Ovary (tissue), 9 donors: ENCODE measurements around the gene CUTA. TPM values are rescaled to one million over a fixed set of nuclear protein-coding genes. Genes with fewer than 3 reads are reported as not detected.

Experiments used
- DNase-seq, 5 donors: peaks; one replicate each; pipeline ENCODE4 v3.0.0-alpha.2; 2019 to 2020
- H3K27ac ChIP-seq, 2 donors: fragments of 200-600 bp; one replicate each; pipeline versions ENCODE4 v1.5.1 to v1.8.0; 2019 to 2022
- H3K27me3 ChIP-seq: fragments of 200-600 bp; one replicate; pipeline ENCODE4 v1.8.0; 2022
- H3K36me3 ChIP-seq: fragments of 200-600 bp; sonication (generic); one replicate; pipeline ENCODE4 v1.5.1; 2019
- H3K4me1 ChIP-seq: one replicate; pipeline ENCODE4 v1.8.1; 2013; ENCODE audit warnings: mild to moderate bottlenecking, moderate library complexity; ENCODE audit not compliant: insufficient read depth
- H3K4me3 ChIP-seq: fragments of 200-600 bp; sonication (generic); one replicate; pipeline ENCODE4 v1.5.1; 2017
- H3K9me3 ChIP-seq, 2 donors: fragments of 200-600 bp in 1 of 2; sonication (generic) in 1 of 2; one replicate each; pipeline versions ENCODE4 v1.5.1 to v1.8.1; 2013 to 2019; ENCODE audit warnings: mild to moderate bottlenecking in 1 of 2, moderate library complexity in 1 of 2
- EP300 ChIP-seq: sonication (generic); formaldehyde crosslinking; IDR thresholded peaks from one replicate; pipeline ENCODE4 v1.6.1; 2017; ENCODE audit warnings: antibody characterized with exemption
- POLR2A ChIP-seq: fragments of 450-650 bp; IDR thresholded peaks from one replicate; pipeline ENCODE4 v1.6.1; 2017; ENCODE audit warnings: antibody characterized with exemption, mild to moderate bottlenecking, moderate library complexity
- WGBS, 3 donors: extraction: QIAGEN DNeasy Blood & Tissue Kit in 1 of 3; methylation state at CpG; one replicate each; pipeline versions ENCODE4 v1.1.5 to v1.1.7; 2013 to 2017; 5-methylcytosine and 5-hydroxymethylcytosine counted together
- intact Hi-C, 4 donors: fragments of 100-400 bp; cut with DNase I; formaldehyde crosslinking; loops; one replicate each; pipeline versions ENCODE4 v1.11.0 to v1.15.1; 2022 to 2023
- polyA plus RNA-seq, 2 donors: library from polyadenylated mRNA; stranded (reverse); fragments of 200-250 nt in 1 of 2; fragments of 350-450 nt in 1 of 2; fragmentation: Illumina TruSeq in 1 of 2; extraction: RNeasy Lipid Tissue Mini Kit (QIAGEN cat#74804) in 1 of 2; gene quantifications; one replicate each; pipeline ENCODE4 v1.2.3, GENCODE V29; 2013 to 2014
- total RNA-seq, 7 donors: library from RNA; depleted of rRNA in 2 of 7; stranded (reverse); fragments of >200 nt in 2 of 7; fragmentation: NEBNext Ultra II Directional in 3 of 7; extraction: Animal tissue kit (Norgen Biotek cat#: 25700) in 3 of 7; gene quantifications; one replicate each; pipeline versions ENCODE4 v1.1.0 to v1.2.4, GENCODE V29; 2016 to 2023
- TF ChIP-seq, protein P1 (sequence below), 3 donors: fragments of 450-650 bp in 2 of 3; fragments of 200-600 bp in 1 of 3; IDR thresholded peaks; one replicate each; pipeline versions ENCODE4 v1.5.1 to v1.8.0; 2016 to 2022; ENCODE audit warnings: antibody characterized with exemption in 3 of 3, mild to moderate bottlenecking in 1 of 3
- donor health status: DM: no; HTN: no; CAD: no; lungs with moderate emphysema.
- donor health status: DM: no; HTN: no; CAD: no.
- donor health status: Bipolar disorder and iron deficiency.
- donor health status: DM: yes; HTN: yes; CAD: no.
- donor health status: DM: no; HTN: no; CAD: no.
- donor health status: DM: yes; HTN: yes; CAD: no.

CUTA gene
- total and polyA plus RNA-seq, 9 donors: 125 to 250 (median 177) TPM

DNA sequence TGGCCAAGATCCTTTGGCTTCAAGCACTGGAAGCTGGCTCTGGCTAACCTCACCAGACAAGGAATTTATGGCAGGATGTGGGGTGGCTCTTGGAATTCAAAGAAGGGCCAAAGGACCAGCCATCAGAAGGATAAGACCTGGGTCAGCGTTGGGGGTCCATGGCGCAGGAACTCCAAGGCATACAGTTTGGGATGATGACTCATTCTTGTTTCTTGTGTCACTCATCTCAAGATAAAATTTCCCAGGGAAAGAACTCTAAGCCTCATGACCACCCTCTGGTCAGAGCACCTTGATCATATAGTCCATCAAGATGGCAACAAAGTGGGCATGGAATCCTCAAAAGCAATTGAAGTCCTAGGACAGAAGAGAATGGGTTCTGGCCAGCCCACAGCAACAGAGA is 41.3 kb upstream of the CUTA start:
- H3K4me1 ChIP-seq: peaks cover 4% of the 10 kb centered on the region
- no peaks in the 10 kb centered on the region for H3K27me3 ChIP-seq
- TF ChIP-seq, protein P1, sequence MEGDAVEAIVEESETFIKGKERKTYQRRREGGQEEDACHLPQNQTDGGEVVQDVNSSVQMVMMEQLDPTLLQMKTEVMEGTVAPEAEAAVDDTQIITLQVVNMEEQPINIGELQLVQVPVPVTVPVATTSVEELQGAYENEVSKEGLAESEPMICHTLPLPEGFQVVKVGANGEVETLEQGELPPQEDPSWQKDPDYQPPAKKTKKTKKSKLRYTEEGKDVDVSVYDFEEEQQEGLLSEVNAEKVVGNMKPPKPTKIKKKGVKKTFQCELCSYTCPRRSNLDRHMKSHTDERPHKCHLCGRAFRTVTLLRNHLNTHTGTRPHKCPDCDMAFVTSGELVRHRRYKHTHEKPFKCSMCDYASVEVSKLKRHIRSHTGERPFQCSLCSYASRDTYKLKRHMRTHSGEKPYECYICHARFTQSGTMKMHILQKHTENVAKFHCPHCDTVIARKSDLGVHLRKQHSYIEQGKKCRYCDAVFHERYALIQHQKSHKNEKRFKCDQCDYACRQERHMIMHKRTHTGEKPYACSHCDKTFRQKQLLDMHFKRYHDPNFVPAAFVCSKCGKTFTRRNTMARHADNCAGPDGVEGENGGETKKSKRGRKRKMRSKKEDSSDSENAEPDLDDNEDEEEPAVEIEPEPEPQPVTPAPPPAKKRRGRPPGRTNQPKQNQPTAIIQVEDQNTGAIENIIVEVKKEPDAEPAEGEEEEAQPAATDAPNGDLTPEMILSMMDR (IDR thresholded peaks at IDR 0.05): no peak
- TF ChIP-seq POLR2A: no peak
- DNase-seq: no peak
- no peak overlapping the region for H3K27ac ChIP-seq
- 87 to 95% (median 94%) methylated on average over 2 of the region's 2 CpGs for WGBS, 3 donors
- H3K36me3 ChIP-seq: no peaks in the 10 kb centered on the region
- H3K9me3 ChIP-seq: no peaks in the 10 kb centered on the region
- intact Hi-C loops: loop anchor here in 1 of 4 donors (10.0 kb wide), 1 partner anchor 106 kb away; no protein-coding TSS in a partner anchor
- no peak overlapping the region for H3K4me3 ChIP-seq

DNA sequence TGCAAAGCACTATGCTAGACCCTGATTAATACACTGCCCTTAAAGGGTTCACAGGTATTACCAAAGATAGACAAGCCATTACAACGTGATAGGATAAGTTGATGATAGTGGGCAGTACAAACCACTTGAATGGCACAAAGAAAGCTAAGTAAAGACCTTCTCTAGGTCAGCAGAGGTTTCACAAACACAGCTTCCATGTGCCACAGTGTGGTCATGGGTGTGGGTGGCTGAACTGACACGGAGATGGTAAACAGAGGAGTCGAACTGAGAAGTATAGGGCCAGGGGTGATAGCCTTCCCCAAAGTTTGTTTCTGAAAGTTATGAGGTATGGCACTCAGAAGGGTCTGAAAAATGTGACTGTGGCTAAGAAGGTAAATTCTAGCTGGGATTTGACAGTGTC is 40.8 kb upstream of the CUTA start:
- H3K27me3 ChIP-seq: no peaks in the 10 kb centered on the region
- DNase-seq: no peak
- peaks cover 4% of the 10 kb centered on the region for H3K4me1 ChIP-seq
- no peak overlapping the region for H3K27ac ChIP-seq
- H3K36me3 ChIP-seq: no peaks in the 10 kb centered on the region
- no peaks in the 10 kb centered on the region for H3K9me3 ChIP-seq
- intact Hi-C loops: loop anchor here in 1 of 4 donors (10.0 kb wide), 1 partner anchor 106 kb away; no protein-coding TSS in a partner anchor
- H3K4me3 ChIP-seq: no peak overlapping the region
- WGBS, 3 donors: 50 to 69% (median 68%) methylated on average over 3 of the region's 3 CpGs
- TF ChIP-seq POLR2A: no peak
- TF ChIP-seq, protein P1 (IDR thresholded peaks at IDR 0.05): no peak
- no peak for TF ChIP-seq EP300

DNA sequence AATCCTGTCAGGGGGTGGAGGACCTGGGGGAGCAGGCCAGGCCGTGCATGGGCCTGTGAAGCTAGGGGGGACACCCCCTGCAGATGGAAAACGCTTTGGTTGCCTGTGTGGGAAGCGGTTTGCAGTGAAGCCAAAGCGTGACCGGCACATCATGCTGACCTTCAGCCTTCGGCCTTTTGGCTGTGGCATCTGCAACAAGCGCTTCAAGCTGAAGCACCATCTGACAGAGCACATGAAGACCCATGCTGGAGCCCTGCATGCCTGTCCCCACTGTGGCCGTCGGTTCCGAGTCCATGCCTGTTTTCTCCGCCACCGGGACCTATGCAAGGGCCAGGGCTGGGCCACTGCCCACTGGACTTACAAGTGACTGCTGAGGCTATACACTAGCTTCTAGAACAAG is 38.2 kb upstream of the CUTA start:
- Histone ChIP-seq H3K27ac (no peak overlapping the region), H3K36me3 (no peaks in the 10 kb centered on the region), H3K9me3 (no peaks in the 10 kb centered on the region), H3K4me1 (peaks cover 6% of the 10 kb centered on the region), H3K27me3 (no peaks in the 10 kb centered on the region), H3K4me3 (no peak overlapping the region)
- intact Hi-C loops: loop anchor here in 1 of 4 donors (10.0 kb wide), 1 partner anchor 109 kb away; no protein-coding TSS in a partner anchor
- peak in 1 of 5 donors; percentile 31 for DNase-seq
- no peak for TF ChIP-seq POLR2A
- TF ChIP-seq, protein P1 (IDR thresholded peaks at IDR 0.05): no peak
- no peak for TF ChIP-seq EP300
- WGBS, 3 donors: 94 to 97% (median 96%) methylated on average over 12 of the region's 12 CpGs

DNA sequence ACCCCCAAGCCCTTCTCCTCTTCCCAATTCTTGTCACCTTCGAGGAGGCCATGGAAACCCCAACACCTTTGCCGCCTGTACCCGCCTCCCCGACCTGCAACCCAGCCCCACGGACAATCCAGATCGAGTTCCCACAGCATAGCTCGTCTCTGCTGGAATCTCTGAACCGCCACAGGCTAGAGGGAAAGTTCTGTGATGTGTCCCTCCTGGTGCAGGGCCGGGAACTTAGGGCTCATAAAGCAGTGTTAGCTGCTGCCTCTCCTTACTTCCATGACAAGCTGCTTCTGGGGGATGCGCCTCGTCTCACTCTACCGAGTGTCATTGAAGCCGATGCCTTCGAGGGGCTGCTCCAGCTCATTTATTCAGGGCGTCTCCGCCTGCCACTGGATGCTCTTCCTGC is 37.1 kb upstream of the CUTA start:
- peak overlapping the region; percentile 78 for H3K4me3 ChIP-seq
- 40 to 42% (median 41%) methylated on average over 16 of the region's 16 CpGs for WGBS, 3 donors
- intact Hi-C loops: loop anchor here in 1 of 4 donors (10.0 kb wide), 1 partner anchor 110 kb away; no protein-coding TSS in a partner anchor

More for the DNA sequence above, 37.1 kb upstream of the CUTA start:
- Histone ChIP-seq H3K27ac (peak overlapping the region in 1 of 2 donors; percentile 65), H3K27me3 (no peaks in the 10 kb centered on the region), H3K9me3 (no peaks in the 10 kb centered on the region), H3K36me3 (no peaks in the 10 kb centered on the region), H3K4me1 (peaks cover 6% of the 10 kb centered on the region)
- TF ChIP-seq POLR2A: no peak
- TF ChIP-seq EP300: no peak
- TF ChIP-seq, protein P1 (IDR thresholded peaks at IDR 0.05): no peak
- peak in 1 of 5 donors; percentile 24 for DNase-seq
